WTC11 (cell line): ENCODE data around the gene ZNF689. TPM values are rescaled to one million over a fixed set of nuclear protein-coding genes. Genes with fewer than 3 reads are reported as not detected.

Experiments
- ATAC-seq: fragments of 200-7000 bp; cut with Tn5 transposase; 2 replicates; pipeline ENCODE4 v1.10.0; 2021; ENCODE audit warnings: mild to moderate bottlenecking, moderate library complexity
- CTCF ChIA-PET: fragments of 300-600 bp; sonication (Branson Sonifier 250); formaldehyde crosslinking; loops from one replicate; lab custom pipeline; 2021; ENCODE audit warnings: antibody characterized with exemption; lab: Charles Lee
- POLR2A ChIA-PET: fragments of 350-600 bp; sonication (Branson Sonifier 250); formaldehyde crosslinking; loops from one replicate; lab custom pipeline; 2021; ENCODE audit warnings: antibody characterized with exemption; lab: Charles Lee
- DNase-seq: peaks from one replicate; pipeline ENCODE4 v3.0.0; 2021; ENCODE audit warnings: low spot score
- H3K27ac Mint-ChIP-seq: 2 replicates; pipeline ENCODE4 v1.8.0; 2021; ENCODE audit warnings: mixed read lengths
- H3K27me3 Mint-ChIP-seq: 2 replicates; pipeline ENCODE4 v1.8.0; 2021; ENCODE audit warnings: low read depth, mild to moderate bottlenecking, moderate library complexity, mixed read lengths
- H3K36me3 Mint-ChIP-seq: 2 replicates; pipeline ENCODE4 v1.8.0; 2021; ENCODE audit warnings: mixed read lengths
- H3K4me1 Mint-ChIP-seq: 2 replicates; pipeline ENCODE4 v1.8.0; 2022; ENCODE audit warnings: mixed read lengths
- H3K4me3 Mint-ChIP-seq: 2 replicates; pipeline ENCODE4 v1.8.0; 2021; ENCODE audit warnings: mild to moderate bottlenecking, moderate library complexity, mixed read lengths
- H3K9me3 Mint-ChIP-seq: 2 replicates; pipeline ENCODE4 v1.8.0; 2021; ENCODE audit warnings: mixed read lengths
- EMX1 ChIP-seq: fragments of 250-450 bp; sonication (Bioruptor Pico); IDR thresholded peaks from 2 replicates; pipeline ENCODE4 v1.8.0; 2021; ENCODE audit warnings: mild to moderate bottlenecking
- ESRRA ChIP-seq: sonication (generic); formaldehyde crosslinking; IDR thresholded peaks from 2 replicates; pipeline ENCODE4 v1.8.1; 2022; ENCODE audit warnings: mild to moderate bottlenecking, missing genetic modification reagents, borderline replicate concordance
- FOXP1 ChIP-seq: sonication (generic); formaldehyde crosslinking; IDR thresholded peaks from 2 replicates; pipeline ENCODE4 v1.8.0; 2022; ENCODE audit warnings: missing genetic modification reagents, mild to moderate bottlenecking, moderate library complexity, borderline replicate concordance
- MYBL2 ChIP-seq: sonication (generic); formaldehyde crosslinking; IDR thresholded peaks from 2 replicates; pipeline ENCODE4 v1.8.1; 2023; ENCODE audit warnings: mild to moderate bottlenecking, moderate library complexity, missing genetic modification reagents
- RELA ChIP-seq: sonication (generic); formaldehyde crosslinking; IDR thresholded peaks from 2 replicates; pipeline ENCODE4 v1.8.1; 2022; ENCODE audit warnings: missing genetic modification reagents, mild to moderate bottlenecking, borderline replicate concordance
- RORB ChIP-seq: fragments of 250-450 bp; sonication (Bioruptor Pico); IDR thresholded peaks from 2 replicates; pipeline ENCODE4 v1.9.0; 2021; ENCODE audit warnings: mild to moderate bottlenecking
- SP1 ChIP-seq: sonication (generic); formaldehyde crosslinking; conservative IDR thresholded peaks from 2 replicates; pipeline ENCODE4 v1.8.1; 2022; ENCODE audit warnings: missing genetic modification reagents
- TCF7 ChIP-seq: sonication (generic); formaldehyde crosslinking; IDR thresholded peaks from 2 replicates; pipeline ENCODE4 v1.8.0; 2022; ENCODE audit warnings: mild to moderate bottlenecking, low read depth, missing genetic modification reagents, moderate library complexity
- TEAD1 ChIP-seq: sonication (generic); formaldehyde crosslinking; IDR thresholded peaks from 2 replicates; pipeline ENCODE4 v1.8.0; 2022; ENCODE audit warnings: mild to moderate bottlenecking, missing genetic modification reagents
- TP53 ChIP-seq: sonication (generic); formaldehyde crosslinking; IDR thresholded peaks from 2 replicates; pipeline ENCODE4 v1.8.1; 2023; ENCODE audit warnings: mild to moderate bottlenecking, missing genetic modification reagents
- ZNF219 ChIP-seq: sonication (generic); formaldehyde crosslinking; IDR thresholded peaks from 2 replicates; pipeline ENCODE4 v1.8.0; 2023; ENCODE audit warnings: missing genetic modification reagents, mild to moderate bottlenecking, borderline replicate concordance
- ZNF671 ChIP-seq: fragments of 250-450 bp; sonication (Bioruptor Pico); IDR thresholded peaks from 2 replicates; pipeline ENCODE4 v1.8.0; 2021; ENCODE audit warnings: mild to moderate bottlenecking
- total RNA-seq: library from RNA; stranded (reverse); gene quantifications from 3 replicates; pipeline ENCODE4 v1.2.3, GENCODE V29; 2021
- TF ChIP-seq, protein P1 (sequence below): sonication (generic); formaldehyde crosslinking; IDR thresholded peaks from 2 replicates; pipeline ENCODE4 v1.8.0; 2023; ENCODE audit warnings: missing genetic modification reagents, mild to moderate bottlenecking, borderline replicate concordance
- TF ChIP-seq, protein P2 (sequence below): sonication (generic); formaldehyde crosslinking; IDR thresholded peaks from 2 replicates; pipeline ENCODE4 v1.8.0; 2022; ENCODE audit warnings: mild to moderate bottlenecking, missing genetic modification reagents
- TF ChIP-seq, protein P3 (sequence below): sonication (generic); formaldehyde crosslinking; IDR thresholded peaks from 2 replicates; pipeline ENCODE4 v1.8.1; 2023; ENCODE audit warnings: mild to moderate bottlenecking, missing genetic modification reagents, moderate library complexity
- TF ChIP-seq, protein P4 (sequence below): fragments of 250-450 bp; sonication (Bioruptor Pico); IDR thresholded peaks from 2 replicates; pipeline ENCODE4 v1.9.0; 2021; ENCODE audit warnings: mild to moderate bottlenecking, borderline replicate concordance
- TF ChIP-seq, protein P5 (sequence below): sonication (generic); formaldehyde crosslinking; IDR thresholded peaks from 2 replicates; pipeline ENCODE4 v1.8.1; 2023; ENCODE audit warnings: mild to moderate bottlenecking, missing genetic modification reagents
- TF ChIP-seq, protein P6 (sequence below): sonication (generic); formaldehyde crosslinking; IDR thresholded peaks from 2 replicates; pipeline ENCODE4 v1.8.1; 2022; ENCODE audit warnings: mild to moderate bottlenecking, moderate library complexity, missing genetic modification reagents

Gene ZNF689
- total RNA-seq, 1 experiment from 2014 or later: 13.2 TPM

DNA sequence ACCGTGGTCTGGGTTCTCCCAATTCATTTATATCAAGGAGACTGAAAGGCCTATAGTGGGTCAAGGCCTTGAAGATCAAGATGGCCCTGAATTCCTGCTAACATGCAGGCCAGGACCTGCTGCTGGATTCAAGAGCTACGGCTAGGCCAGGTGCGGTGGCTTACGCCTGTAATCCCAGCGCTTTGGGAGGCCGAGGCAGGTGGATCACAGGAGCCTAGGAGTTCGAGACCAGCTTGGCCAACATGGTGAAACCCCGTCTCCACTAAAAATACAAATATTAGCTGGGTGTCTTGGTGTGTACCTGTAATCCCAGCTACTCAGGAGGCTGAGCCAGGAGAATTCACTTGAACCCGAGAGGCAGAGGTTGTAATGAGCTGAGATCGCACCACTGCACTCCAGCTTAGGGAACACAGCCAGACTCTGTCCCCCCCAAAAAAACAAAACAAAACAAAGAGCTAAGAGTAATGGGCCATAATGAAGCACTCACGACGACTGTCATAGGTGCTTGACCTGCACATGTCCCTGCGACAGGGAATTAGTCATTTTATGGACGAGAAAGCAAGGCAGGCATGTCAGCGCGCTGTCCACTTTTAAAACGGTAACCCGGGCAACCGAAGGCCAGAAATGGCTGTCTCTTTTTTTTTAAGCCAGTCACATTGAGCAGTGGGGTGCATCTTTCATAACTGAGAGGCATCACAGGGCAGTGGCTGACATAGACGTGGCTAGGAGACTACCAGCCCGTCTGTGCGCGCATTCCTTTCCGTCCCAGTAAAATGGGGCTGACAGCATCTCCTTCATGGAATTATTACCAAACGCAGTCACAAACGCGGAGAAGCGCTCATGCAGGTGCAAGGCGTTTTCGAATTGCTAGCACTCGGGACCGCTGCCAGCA lies 47.0 kb upstream of the ZNF689 start:
- H3K27me3 Mint-ChIP-seq: peaks cover 38% of the 10 kb centered on the region
- peaks cover 16% of the 10 kb centered on the region for H3K4me1 Mint-ChIP-seq
- CTCF ChIA-PET: interaction anchor here (1.0 to 1.3 kb wide), 4 partner anchors 19 to 227 kb away, joined by 3 to 5 read pairs (median 3); partner anchors contain the start of gene DCTPP1
- DNase-seq (no peak), ATAC-seq (no peak)
- TF ChIP-seq RELA (CRISPR knock-in tag): no peak
- TF ChIP-seq FOXP1: no peak
- no peak for TF ChIP-seq RORB
- TF ChIP-seq SP1 (CRISPR knock-in tag): no peak
- TF ChIP-seq EMX1 (CRISPR knock-in tag): no peak
- no peak for TF ChIP-seq TEAD1 (CRISPR knock-in tag)
- TF ChIP-seq TP53 (CRISPR knock-in tag): no peak
- TF ChIP-seq, protein P1, sequence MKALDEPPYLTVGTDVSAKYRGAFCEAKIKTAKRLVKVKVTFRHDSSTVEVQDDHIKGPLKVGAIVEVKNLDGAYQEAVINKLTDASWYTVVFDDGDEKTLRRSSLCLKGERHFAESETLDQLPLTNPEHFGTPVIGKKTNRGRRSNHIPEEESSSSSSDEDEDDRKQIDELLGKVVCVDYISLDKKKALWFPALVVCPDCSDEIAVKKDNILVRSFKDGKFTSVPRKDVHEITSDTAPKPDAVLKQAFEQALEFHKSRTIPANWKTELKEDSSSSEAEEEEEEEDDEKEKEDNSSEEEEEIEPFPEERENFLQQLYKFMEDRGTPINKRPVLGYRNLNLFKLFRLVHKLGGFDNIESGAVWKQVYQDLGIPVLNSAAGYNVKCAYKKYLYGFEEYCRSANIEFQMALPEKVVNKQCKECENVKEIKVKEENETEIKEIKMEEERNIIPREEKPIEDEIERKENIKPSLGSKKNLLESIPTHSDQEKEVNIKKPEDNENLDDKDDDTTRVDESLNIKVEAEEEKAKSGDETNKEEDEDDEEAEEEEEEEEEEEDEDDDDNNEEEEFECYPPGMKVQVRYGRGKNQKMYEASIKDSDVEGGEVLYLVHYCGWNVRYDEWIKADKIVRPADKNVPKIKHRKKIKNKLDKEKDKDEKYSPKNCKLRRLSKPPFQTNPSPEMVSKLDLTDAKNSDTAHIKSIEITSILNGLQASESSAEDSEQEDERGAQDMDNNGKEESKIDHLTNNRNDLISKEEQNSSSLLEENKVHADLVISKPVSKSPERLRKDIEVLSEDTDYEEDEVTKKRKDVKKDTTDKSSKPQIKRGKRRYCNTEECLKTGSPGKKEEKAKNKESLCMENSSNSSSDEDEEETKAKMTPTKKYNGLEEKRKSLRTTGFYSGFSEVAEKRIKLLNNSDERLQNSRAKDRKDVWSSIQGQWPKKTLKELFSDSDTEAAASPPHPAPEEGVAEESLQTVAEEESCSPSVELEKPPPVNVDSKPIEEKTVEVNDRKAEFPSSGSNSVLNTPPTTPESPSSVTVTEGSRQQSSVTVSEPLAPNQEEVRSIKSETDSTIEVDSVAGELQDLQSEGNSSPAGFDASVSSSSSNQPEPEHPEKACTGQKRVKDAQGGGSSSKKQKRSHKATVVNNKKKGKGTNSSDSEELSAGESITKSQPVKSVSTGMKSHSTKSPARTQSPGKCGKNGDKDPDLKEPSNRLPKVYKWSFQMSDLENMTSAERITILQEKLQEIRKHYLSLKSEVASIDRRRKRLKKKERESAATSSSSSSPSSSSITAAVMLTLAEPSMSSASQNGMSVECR (CRISPR knock-in tag): no peak
- no peak for TF ChIP-seq TCF7 (CRISPR knock-in tag)
- no peak for TF ChIP-seq ZNF671 (CRISPR knock-in tag)
- TF ChIP-seq, all 79 proteins: peak for 0
- POLR2A ChIA-PET: no interaction called here
- no peak overlapping the region for H3K27ac Mint-ChIP-seq
- H3K36me3 Mint-ChIP-seq: peaks cover 8% of the 10 kb centered on the region
- peak overlapping the region; percentile 74 for H3K4me3 Mint-ChIP-seq
- no peaks in the 10 kb centered on the region for H3K9me3 Mint-ChIP-seq

DNA sequence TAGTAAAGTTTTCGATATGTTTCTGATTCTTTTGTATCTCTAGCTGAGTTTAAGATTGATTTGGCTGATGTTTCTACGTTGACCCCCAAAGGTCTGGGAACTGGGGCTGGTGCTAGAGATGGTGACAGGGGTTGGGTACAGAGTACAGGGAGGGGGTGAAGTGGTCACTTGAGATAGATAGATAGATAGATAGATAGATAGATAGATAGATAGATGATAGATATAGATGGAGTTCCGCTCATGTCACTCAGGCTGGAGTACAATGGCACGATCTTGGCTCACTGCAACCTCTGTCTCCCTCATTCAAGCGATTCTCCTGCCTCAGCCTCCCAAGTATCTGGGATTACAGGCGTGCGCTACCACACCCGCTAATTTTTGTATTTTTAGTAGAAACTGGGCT lies 46.2 kb upstream of the ZNF689 start:
- peaks cover 38% of the 10 kb centered on the region for H3K27me3 Mint-ChIP-seq
- ChIA-PET CTCF (interaction anchor here (1.2 to 1.3 kb wide), 4 partner anchors 19 to 121 kb away, joined by 3 to 5 read pairs (median 3); no protein-coding TSS in a partner anchor), POLR2A (no interaction called here)
- DNase-seq (no peak), ATAC-seq (no peak)
- H3K36me3 Mint-ChIP-seq: peaks cover 8% of the 10 kb centered on the region
- no peak overlapping the region for H3K27ac Mint-ChIP-seq
- H3K4me1 Mint-ChIP-seq: peaks cover 22% of the 10 kb centered on the region
- TF ChIP-seq, protein P2, sequence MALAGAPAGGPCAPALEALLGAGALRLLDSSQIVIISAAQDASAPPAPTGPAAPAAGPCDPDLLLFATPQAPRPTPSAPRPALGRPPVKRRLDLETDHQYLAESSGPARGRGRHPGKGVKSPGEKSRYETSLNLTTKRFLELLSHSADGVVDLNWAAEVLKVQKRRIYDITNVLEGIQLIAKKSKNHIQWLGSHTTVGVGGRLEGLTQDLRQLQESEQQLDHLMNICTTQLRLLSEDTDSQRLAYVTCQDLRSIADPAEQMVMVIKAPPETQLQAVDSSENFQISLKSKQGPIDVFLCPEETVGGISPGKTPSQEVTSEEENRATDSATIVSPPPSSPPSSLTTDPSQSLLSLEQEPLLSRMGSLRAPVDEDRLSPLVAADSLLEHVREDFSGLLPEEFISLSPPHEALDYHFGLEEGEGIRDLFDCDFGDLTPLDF: no peak
- TF ChIP-seq, protein P3, sequence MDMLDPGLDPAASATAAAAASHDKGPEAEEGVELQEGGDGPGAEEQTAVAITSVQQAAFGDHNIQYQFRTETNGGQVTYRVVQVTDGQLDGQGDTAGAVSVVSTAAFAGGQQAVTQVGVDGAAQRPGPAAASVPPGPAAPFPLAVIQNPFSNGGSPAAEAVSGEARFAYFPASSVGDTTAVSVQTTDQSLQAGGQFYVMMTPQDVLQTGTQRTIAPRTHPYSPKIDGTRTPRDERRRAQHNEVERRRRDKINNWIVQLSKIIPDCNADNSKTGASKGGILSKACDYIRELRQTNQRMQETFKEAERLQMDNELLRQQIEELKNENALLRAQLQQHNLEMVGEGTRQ (CRISPR knock-in tag): no peak
- TF ChIP-seq, protein P4, sequence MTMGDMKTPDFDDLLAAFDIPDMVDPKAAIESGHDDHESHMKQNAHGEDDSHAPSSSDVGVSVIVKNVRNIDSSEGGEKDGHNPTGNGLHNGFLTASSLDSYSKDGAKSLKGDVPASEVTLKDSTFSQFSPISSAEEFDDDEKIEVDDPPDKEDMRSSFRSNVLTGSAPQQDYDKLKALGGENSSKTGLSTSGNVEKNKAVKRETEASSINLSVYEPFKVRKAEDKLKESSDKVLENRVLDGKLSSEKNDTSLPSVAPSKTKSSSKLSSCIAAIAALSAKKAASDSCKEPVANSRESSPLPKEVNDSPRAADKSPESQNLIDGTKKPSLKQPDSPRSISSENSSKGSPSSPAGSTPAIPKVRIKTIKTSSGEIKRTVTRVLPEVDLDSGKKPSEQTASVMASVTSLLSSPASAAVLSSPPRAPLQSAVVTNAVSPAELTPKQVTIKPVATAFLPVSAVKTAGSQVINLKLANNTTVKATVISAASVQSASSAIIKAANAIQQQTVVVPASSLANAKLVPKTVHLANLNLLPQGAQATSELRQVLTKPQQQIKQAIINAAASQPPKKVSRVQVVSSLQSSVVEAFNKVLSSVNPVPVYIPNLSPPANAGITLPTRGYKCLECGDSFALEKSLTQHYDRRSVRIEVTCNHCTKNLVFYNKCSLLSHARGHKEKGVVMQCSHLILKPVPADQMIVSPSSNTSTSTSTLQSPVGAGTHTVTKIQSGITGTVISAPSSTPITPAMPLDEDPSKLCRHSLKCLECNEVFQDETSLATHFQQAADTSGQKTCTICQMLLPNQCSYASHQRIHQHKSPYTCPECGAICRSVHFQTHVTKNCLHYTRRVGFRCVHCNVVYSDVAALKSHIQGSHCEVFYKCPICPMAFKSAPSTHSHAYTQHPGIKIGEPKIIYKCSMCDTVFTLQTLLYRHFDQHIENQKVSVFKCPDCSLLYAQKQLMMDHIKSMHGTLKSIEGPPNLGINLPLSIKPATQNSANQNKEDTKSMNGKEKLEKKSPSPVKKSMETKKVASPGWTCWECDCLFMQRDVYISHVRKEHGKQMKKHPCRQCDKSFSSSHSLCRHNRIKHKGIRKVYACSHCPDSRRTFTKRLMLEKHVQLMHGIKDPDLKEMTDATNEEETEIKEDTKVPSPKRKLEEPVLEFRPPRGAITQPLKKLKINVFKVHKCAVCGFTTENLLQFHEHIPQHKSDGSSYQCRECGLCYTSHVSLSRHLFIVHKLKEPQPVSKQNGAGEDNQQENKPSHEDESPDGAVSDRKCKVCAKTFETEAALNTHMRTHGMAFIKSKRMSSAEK: no peak
- TF ChIP-seq ESRRA: no peak
- TF ChIP-seq ZNF219: no peak
- TF ChIP-seq RORB: no peak
- TF ChIP-seq TP53 (CRISPR knock-in tag): no peak
- TF ChIP-seq, protein P5, sequence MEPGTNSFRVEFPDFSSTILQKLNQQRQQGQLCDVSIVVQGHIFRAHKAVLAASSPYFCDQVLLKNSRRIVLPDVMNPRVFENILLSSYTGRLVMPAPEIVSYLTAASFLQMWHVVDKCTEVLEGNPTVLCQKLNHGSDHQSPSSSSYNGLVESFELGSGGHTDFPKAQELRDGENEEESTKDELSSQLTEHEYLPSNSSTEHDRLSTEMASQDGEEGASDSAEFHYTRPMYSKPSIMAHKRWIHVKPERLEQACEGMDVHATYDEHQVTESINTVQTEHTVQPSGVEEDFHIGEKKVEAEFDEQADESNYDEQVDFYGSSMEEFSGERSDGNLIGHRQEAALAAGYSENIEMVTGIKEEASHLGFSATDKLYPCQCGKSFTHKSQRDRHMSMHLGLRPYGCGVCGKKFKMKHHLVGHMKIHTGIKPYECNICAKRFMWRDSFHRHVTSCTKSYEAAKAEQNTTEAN (CRISPR knock-in tag): no peak
- TF ChIP-seq TEAD1 (CRISPR knock-in tag): no peak
- no peak for TF ChIP-seq EMX1 (CRISPR knock-in tag)
- TF ChIP-seq, protein P6, sequence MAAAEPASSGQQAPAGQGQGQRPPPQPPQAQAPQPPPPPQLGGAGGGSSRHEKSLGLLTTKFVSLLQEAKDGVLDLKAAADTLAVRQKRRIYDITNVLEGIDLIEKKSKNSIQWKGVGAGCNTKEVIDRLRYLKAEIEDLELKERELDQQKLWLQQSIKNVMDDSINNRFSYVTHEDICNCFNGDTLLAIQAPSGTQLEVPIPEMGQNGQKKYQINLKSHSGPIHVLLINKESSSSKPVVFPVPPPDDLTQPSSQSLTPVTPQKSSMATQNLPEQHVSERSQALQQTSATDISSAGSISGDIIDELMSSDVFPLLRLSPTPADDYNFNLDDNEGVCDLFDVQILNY (CRISPR knock-in tag): no peak
- TF ChIP-seq MYBL2: no peak
- H3K4me3 Mint-ChIP-seq: no peak overlapping the region
- no peaks in the 10 kb centered on the region for H3K9me3 Mint-ChIP-seq
